ENCODE results near the gene OR2D2.

- TF ChIP-seq POLR2A (IDR thresholded peaks at IDR 0.05; ENCODE audit: low read depth, low read length): no peak
- no peak for TF ChIP-seq TAF1 (IDR thresholded peaks at IDR 0.05; ENCODE audit: borderline replicate concordance, low read depth, low read length)
Measured at GRCh38 chr11:6876914-6877313, 15.4 kb downstream of the OR2D2 start.
